SH-SY5Y (cell line): ENCODE data around the gene PTPRM.

Experiments
- GATA2 ChIP-seq: IDR thresholded peaks from 2 replicates; pipeline ENCODE4 v1.6.1; 2011; ENCODE audit warnings: mild to moderate bottlenecking, low read depth, low read length
- GATA3 ChIP-seq: IDR thresholded peaks from 2 replicates; pipeline ENCODE4 v1.6.1; 2011; ENCODE audit warnings: low read depth, mild to moderate bottlenecking, low read length, moderate library complexity

DNA sequence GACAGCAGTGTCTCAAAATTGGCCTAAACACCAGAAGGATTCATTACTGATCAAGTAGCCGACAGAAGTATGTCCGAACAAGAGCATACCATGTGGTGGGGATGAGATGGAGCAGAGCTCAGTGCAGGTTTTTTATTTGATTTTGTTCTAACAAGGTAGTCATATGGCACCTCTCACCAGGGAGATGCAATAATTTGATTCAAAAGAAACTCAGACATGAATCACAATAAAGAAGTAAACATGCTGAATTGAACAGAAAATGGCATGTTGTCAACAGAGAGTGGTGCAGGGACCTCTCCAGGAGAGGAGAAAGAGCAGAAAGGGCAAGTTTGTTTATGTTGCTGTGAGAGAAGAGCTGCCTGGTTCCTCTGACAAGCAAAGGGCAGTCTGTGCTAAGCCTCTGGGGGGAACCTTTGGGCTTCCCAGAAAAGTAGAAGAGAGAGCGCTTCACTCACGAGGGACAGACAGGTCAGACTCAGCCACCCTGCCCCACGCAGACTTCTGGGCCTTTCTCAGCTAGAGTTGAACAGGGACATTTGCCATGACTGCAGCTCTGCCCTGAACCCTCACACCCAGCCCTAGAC lies 690.8 kb downstream of the PTPRM start:
- TF ChIP-seq GATA3 (no peak), GATA2 (no peak)
